GM18520 (cell line): ENCODE measurements around the gene GNAL.
"Not testable (repeated sequence)": the region's sequence is repeated elsewhere in the genome, so short reads cannot be mapped to it uniquely, and the experiment has no call there.

Experiments used
- ATAC-seq: cut with Tn5 transposase; IDR thresholded peaks from one replicate; pipeline ENCODE4 v1.9.1; 2021; ENCODE audit not compliant: unreplicated experiment

Gene GNAL

GRCh38 chr18:11866764-11867163 lies 177.7 kb downstream of the GNAL start:
- no peak for ATAC-seq

- no peak for ATAC-seq
Observed at GRCh38 chr18:11868230-11868629, 179.2 kb downstream of the GNAL start.

- no peak for ATAC-seq
Observed at GRCh38 chr18:11871501-11871900, 182.4 kb downstream of the GNAL start.

GRCh38 chr18:11872479-11873136 lies 183.5 kb downstream of the GNAL start:
- ATAC-seq = no peak

GRCh38 chr18:11873670-11874340 lies 184.7 kb downstream of the GNAL start:
- ATAC-seq = no peak

GRCh38 chr18:11874676-11875075 lies 185.6 kb downstream of the GNAL start:
- no peak for ATAC-seq

- no peak for ATAC-seq
Observed at GRCh38 chr18:11877497-11878135, 188.6 kb downstream of the GNAL start.

GRCh38 chr18:11880586-11881304 lies 191.7 kb downstream of the GNAL start:
- ATAC-seq = no peak

- ATAC-seq = no peak
Observed at GRCh38 chr18:11882636-11883035, 193.6 kb downstream of the GNAL start.

- ATAC-seq = no peak
Observed at GRCh38 chr18:11883153-11883552, 194.1 kb downstream of the GNAL start.

GRCh38 chr18:11884396-11885030 lies 195.4 kb downstream of the GNAL start:
- ATAC-seq = no peak

GRCh38 chr18:11885278-11885947 lies 196.3 kb downstream of the GNAL start:
- ATAC-seq = no peak

GRCh38 chr18:11886577-11887110 lies 197.6 kb downstream of the GNAL start:
- no peak for ATAC-seq

GRCh38 chr18:11887328-11888128 lies 198.5 kb downstream of the GNAL start:
- no peak for ATAC-seq

GRCh38 chr18:11888726-11889125 lies 199.7 kb downstream of the GNAL start:
- no peak for ATAC-seq

- ATAC-seq = no peak
Observed at GRCh38 chr18:11889284-11889683, 200.2 kb downstream of the GNAL start.

GRCh38 chr18:11891737-11892136 lies 202.7 kb downstream of the GNAL start:
- no peak for ATAC-seq

- ATAC-seq = not testable (repeated sequence)
Observed at GRCh38 chr18:11892438-11892837, 203.4 kb downstream of the GNAL start.

GRCh38 chr18:11897781-11898180 lies 208.7 kb downstream of the GNAL start:
- no peak for ATAC-seq

- ATAC-seq = no peak
Observed at GRCh38 chr18:11899063-11899462, 210.0 kb downstream of the GNAL start.
